ENCODE results near the gene PGS1.

PGS1 gene

DNA sequence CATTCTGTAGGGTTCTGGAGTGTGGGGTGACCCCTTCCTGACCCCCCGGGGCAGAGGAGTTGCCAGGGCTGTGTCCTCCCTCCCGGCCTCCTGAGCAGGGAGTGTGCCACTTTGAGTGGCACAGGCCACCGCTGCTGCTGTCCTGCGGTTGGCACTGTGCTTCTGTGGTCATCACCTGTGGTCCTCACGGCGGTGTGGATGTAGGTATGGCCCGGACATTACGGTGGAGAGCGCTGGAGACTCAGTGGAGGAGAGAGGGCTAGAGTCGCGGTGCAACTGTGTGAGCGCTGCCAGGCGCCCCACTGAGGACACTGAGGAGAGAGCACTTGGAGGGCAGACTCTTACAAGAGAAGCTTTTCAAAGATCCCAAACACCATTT lies 39.1 kb downstream of the PGS1 start:
- CTCF ChIA-PET = interaction anchor here (0.7 to 1.2 kb wide), 4 partner anchors 16 to 399 kb away, joined by 3 to 4 read pairs (median 3); no protein-coding TSS in a partner anchor
- H3K27ac ChIP-seq = peak overlapping the region; percentile 10
- no peak for DNase-seq (ENCODE audit: low spot score)
- POLR2A ChIA-PET (ENCODE audit: low non-redundant PET) = no interaction called here
- TF ChIP-seq, protein P1, sequence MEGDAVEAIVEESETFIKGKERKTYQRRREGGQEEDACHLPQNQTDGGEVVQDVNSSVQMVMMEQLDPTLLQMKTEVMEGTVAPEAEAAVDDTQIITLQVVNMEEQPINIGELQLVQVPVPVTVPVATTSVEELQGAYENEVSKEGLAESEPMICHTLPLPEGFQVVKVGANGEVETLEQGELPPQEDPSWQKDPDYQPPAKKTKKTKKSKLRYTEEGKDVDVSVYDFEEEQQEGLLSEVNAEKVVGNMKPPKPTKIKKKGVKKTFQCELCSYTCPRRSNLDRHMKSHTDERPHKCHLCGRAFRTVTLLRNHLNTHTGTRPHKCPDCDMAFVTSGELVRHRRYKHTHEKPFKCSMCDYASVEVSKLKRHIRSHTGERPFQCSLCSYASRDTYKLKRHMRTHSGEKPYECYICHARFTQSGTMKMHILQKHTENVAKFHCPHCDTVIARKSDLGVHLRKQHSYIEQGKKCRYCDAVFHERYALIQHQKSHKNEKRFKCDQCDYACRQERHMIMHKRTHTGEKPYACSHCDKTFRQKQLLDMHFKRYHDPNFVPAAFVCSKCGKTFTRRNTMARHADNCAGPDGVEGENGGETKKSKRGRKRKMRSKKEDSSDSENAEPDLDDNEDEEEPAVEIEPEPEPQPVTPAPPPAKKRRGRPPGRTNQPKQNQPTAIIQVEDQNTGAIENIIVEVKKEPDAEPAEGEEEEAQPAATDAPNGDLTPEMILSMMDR (conservative IDR thresholded peaks at IDR 0.05; ENCODE audit: low read depth) = no peak

DNA sequence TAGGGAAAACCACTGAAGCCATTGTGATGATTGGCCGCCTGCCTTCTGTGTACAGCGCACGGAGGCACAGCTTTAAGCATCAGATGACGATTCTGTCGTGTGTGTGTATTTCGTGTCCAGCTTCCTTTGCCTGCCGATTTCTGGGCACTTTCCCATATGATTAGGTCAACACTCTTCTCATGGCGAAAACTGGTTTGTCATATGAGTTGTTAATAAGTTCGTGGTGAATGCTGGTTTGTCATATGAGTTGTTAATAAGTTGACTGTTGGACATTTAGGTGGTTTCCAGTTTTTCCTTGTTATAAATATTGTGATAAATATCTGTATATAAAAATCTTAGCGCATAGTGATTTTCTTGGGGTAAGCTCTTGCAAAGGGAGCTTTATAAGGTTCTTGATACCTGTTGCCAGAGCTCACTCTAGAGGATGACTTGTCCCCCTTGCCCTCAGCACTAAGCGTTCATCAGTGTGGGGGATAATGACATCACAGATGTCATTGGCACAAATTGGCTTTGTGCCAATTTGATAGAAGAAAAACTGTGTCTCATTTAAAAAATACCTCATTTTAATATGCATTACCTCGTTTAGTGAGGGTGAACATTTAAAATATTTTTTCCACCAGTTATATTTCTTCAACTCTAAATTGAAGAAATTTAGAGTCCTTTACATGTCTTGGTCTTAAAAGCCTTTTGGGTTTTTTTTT lies 40.0 kb downstream of the PGS1 start:
- TF ChIP-seq, protein P1 (conservative IDR thresholded peaks at IDR 0.05; ENCODE audit: low read depth) = no peak
- CTCF ChIA-PET = interaction anchor here (0.7 to 2.1 kb wide), 4 partner anchors 10 to 169 kb away, joined by 3 to 9 read pairs (median 4); no protein-coding TSS in a partner anchor
- POLR2A ChIA-PET (ENCODE audit: low non-redundant PET) = no interaction called here
- DNase-seq (ENCODE audit: low spot score) = no peak
- H3K27ac ChIP-seq = no peak overlapping the region

DNA sequence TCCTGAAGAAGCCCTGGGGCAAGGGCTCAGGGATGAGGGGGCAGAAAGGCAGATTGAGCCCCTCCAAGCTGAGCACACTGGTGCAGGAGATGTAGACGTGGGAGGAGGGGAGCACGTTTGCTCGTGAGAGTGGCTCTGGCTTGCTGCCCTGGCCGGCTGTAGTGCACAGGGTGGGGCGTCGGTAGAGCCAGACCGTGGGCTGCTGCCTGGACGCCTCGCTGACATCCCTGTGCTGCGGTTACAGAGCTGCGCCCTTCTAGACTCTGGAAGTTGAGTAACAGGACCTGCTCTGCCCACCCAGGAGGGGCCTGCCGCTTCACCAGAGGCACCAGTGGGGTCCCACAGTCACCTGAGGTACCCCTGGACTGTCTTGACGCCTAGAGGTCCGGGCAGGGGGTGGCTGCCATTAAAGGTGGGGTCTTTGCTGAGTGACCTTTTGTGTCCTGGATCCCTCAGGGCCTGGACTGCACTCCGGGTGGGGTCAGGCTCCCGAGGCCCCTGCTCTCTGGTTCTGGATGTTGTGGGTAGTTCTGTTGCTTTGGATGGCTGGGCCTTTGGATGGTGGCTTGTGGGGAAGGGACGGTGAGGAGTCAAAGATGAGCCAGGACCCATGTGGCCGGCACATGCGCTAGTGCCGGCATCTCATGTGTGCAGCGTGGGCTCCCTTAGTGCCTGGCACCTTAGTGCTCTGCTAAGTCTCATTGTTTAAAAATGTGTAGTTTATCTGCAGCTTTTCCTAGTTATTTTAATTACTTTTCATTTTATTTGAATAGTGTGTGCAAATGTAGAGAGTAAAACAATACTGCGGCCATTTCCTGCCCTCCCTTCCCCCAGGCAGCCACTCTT lies 41.7 kb downstream of the PGS1 start:
- ChIA-PET POLR2A (ENCODE audit: low non-redundant PET) (no interaction called here), CTCF (interaction anchor here (0.6 to 5.5 kb wide), 4 partner anchors 37 to 59 kb away, joined by 4 to 78 read pairs (median 7); partner anchors contain the start of gene SOCS3)
- DNase-seq (ENCODE audit: low spot score) = no peak
- peak overlapping the region; percentile 1; the same call in 1 of the 2 replicates for H3K27ac ChIP-seq
- TF ChIP-seq, protein P1 (conservative IDR thresholded peaks at IDR 0.05; ENCODE audit: low read depth) = no peak

DNA sequence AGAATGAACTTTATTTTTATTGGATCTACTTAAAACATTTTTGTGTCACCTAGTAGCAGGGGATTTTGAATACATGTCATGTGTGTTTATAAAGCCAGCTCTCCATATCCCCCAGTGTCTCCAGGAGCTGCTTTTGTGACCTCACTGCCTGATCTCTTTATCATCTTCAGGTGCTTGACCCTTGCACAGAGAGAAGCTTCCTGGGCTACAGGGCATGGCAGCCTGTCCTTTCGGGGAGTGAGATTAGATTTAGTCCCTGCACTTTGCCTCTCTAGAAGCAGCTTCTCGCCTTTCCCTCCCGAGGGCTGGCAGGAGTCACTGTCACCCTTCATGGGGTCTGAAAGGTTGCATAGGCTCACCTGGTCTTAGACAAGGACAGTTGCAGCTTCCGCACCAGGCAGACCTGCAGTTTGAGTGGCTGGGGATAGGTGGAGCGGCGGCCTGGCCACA lies 42.7 kb downstream of the PGS1 start:
- no peak for DNase-seq (ENCODE audit: low spot score)
- TF ChIP-seq, protein P1 (conservative IDR thresholded peaks at IDR 0.05; ENCODE audit: low read depth) = no peak
- ChIA-PET POLR2A (ENCODE audit: low non-redundant PET) (no interaction called here), CTCF (interaction anchor here (0.7 to 5.5 kb wide), 12 partner anchors 13 to 170 kb away, joined by 3 to 78 read pairs (median 8); partner anchors contain the start of gene SOCS3)
- H3K27ac ChIP-seq = peak overlapping the region; percentile 46

DNA sequence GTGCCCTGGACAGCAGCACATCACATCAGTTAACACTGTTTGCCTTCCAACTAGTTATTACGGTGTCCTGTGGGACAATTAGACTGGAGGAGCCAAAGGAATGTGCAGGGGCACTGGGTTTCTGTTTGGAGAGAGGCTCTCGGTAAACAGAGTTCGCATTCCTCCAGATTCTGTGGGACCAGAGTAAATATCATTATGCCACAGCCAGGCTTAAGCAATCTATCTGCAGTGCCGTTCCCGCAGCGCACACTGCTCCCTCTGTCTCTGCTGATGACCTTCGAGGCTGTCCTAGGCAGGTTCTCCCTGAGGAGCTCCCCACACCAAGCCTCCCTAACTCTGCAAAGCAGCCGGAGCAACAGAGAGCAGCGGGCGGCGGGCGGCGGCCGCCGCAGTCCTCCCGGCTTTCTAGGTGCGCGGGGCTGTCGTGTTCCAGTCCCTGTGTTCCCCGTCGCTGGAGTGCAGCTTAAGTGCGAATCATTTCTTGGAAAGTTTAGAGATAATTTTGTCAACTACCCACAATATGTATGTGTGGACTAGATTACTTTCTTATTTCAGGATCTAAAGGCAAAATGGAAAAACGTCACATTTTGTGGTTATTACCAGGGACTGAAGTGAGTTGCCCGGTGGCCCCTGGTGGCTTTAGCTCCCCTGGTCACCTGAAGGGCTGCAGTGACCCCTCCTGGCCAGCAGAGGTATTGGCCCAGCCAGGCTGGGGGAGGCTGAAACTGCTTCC lies 43.3 kb downstream of the PGS1 start:
- H3K27ac ChIP-seq = peak overlapping the region; percentile 46
- CTCF ChIA-PET = interaction anchor here (0.6 to 5.5 kb wide), 25 partner anchors 9 to 365 kb away, joined by 3 to 78 read pairs (median 4); partner anchors contain the start of genes SOCS3 and SYNGR2
- POLR2A ChIA-PET (ENCODE audit: low non-redundant PET) = no interaction called here
- peak; percentile 78 for DNase-seq (ENCODE audit: low spot score)
- TF ChIP-seq, protein P1 (conservative IDR thresholded peaks at IDR 0.05; ENCODE audit: low read depth) = peak; percentile 99

DNA sequence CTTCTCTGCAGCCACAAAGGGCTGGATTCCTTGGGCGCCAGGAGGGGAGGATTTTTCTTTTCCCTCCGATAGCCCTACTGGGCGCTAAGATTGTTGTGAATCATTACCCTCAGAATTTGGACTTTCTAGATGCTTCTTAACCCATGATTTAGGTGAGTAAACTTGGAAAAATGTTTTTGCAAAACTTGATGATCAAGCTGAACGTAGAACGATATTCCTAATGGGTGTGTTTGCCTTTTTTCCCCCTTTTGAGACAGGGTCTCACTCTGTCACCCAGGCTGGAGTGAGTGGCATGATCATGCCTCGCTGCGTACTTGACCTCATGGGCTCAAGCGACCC lies 43.8 kb downstream of the PGS1 start:
- TF ChIP-seq, protein P1 (conservative IDR thresholded peaks at IDR 0.05; ENCODE audit: low read depth) = peak; percentile 5
- ChIA-PET CTCF (interaction anchor here (0.6 to 5.5 kb wide), 21 partner anchors 9 to 593 kb away, joined by 3 to 78 read pairs (median 5); partner anchors contain the start of genes SOCS3 and SYNGR2), POLR2A (ENCODE audit: low non-redundant PET) (no interaction called here)

More for the DNA sequence above, 43.8 kb downstream of the PGS1 start:
- DNase-seq (ENCODE audit: low spot score) = no peak
- peak overlapping the region; percentile 31; the same call in 1 of the 2 replicates for H3K27ac ChIP-seq
